Panc1 (cell line): ENCODE data around the gene ZNF442. TPM values are rescaled to one million over a fixed set of nuclear protein-coding genes. Genes with fewer than 3 reads are reported as not detected.
"Not testable (repeated sequence)": the region's sequence is repeated elsewhere in the genome, so short reads cannot be mapped to it uniquely, and the experiment has no call there.

Source experiments
- ATAC-seq: fragments of 200-7000 bp; cut with Tn5 transposase; 2 replicates; pipeline ENCODE4 v1.9.1; 2020; ENCODE audit warnings: mild to moderate bottlenecking, moderate library complexity
- BruUV-seq: library from RNA; stranded (reverse); fragments of 400-500 nt; replicated peaks from 2 replicates; lab custom pipeline; 2021; lab: Mats Ljungman, UMichigan
- CTCF ChIA-PET: fragments of 300-600 bp; sonication (Branson Sonifier 250); formaldehyde crosslinking; loops from one replicate; lab custom pipeline; 2022; ENCODE audit warnings: antibody characterized with exemption; lab: Charles Lee
- POLR2A ChIA-PET: fragments of 300-600 bp; sonication (Branson Sonifier 250); formaldehyde crosslinking; loops from one replicate; lab custom pipeline; 2022; ENCODE audit warnings: antibody characterized with exemption; lab: Charles Lee
- DNase-seq: peaks from one replicate; pipeline ENCODE4 v3.0.0-alpha.2; 2010; ENCODE audit warnings: low read depth, low spot score
- H3K27ac ChIP-seq: 2 replicates; pipeline ENCODE4 v1.5.1; 2011; ENCODE audit warnings: mild to moderate bottlenecking, low read length, inconsistent platforms
- H3K27me3 ChIP-seq: fragments of 200-500 bp; sonication (Bioruptor generic); 2 replicates; pipeline ENCODE4 v1.6.0; 2014; ENCODE audit warnings: low read length, inconsistent platforms; ENCODE audit not compliant: control insufficient read depth, insufficient read depth
- H3K36me3 ChIP-seq: fragments of 200-500 bp; sonication (Bioruptor generic); 2 replicates; pipeline ENCODE4 v1.5.1; 2014; ENCODE audit warnings: inconsistent platforms, mild to moderate bottlenecking, low read length, moderate library complexity; ENCODE audit not compliant: control insufficient read depth, insufficient read depth
- H3K4me1 ChIP-seq: 2 replicates; pipeline ENCODE4 v1.5.1; 2011; ENCODE audit warnings: inconsistent platforms, mild to moderate bottlenecking, low read length, moderate library complexity; ENCODE audit not compliant: control insufficient read depth, insufficient read depth
- H3K4me3 ChIP-seq, 2 experiments: 2 replicates each; pipeline ENCODE4 v1.5.1; 2011 to 2012; ENCODE audit warnings: low read depth in 2 of 2, low read length in 2 of 2, mild to moderate bottlenecking in 2 of 2, inconsistent platforms in 1 of 2, moderate library complexity in 1 of 2
- H3K9me3 ChIP-seq: fragments of 200-500 bp; sonication (Bioruptor generic); 2 replicates; pipeline ENCODE4 v1.5.1; 2014; ENCODE audit warnings: low read depth, mild to moderate bottlenecking, inconsistent platforms, low read length, moderate library complexity; ENCODE audit not compliant: control insufficient read depth, insufficient read depth
- CTCF ChIP-seq: fragments of 450-650 bp; IDR thresholded peaks from 2 replicates; pipeline ENCODE4 v1.5.1; 2017; ENCODE audit warnings: mild to moderate bottlenecking
- POLR2AphosphoS5 ChIP-seq: IDR thresholded peaks from 2 replicates; pipeline ENCODE4 v1.6.1; 2012; ENCODE audit warnings: mild to moderate bottlenecking, low read depth, low read length, moderate library complexity
- REST ChIP-seq, 2 experiments: IDR thresholded peaks; 2 replicates each; pipeline ENCODE4 v1.6.1; 2011 to 2012; ENCODE audit warnings: low read depth in 2 of 2, control low read depth in 1 of 2, low read length in 1 of 2, mild to moderate bottlenecking in 1 of 2, moderate library complexity in 1 of 2; ENCODE audit not compliant: insufficient read depth in 1 of 2
- SIN3A ChIP-seq: IDR thresholded peaks from 2 replicates; pipeline ENCODE4 v1.6.1; 2012; ENCODE audit warnings: low read depth, mild to moderate bottlenecking, low read length, moderate library complexity, borderline replicate concordance; ENCODE audit not compliant: insufficient read depth
- TCF7L2 ChIP-seq: IDR thresholded peaks from 2 replicates; pipeline ENCODE4 v1.6.1; 2011; ENCODE audit warnings: mild to moderate bottlenecking, low read depth, low read length, inconsistent platforms
- in situ Hi-C: cut with HindIII; loops from 2 replicates; pipeline ENCODE4 v1.10.0; 2016; ENCODE audit warnings: low sequenced_read_pairs, low pct_unique_long_range_greater_than_20kb
- intact Hi-C: fragments of 100-400 bp; cut with micrococcal nuclease; formaldehyde crosslinking; loops from one replicate; pipeline ENCODE4 v1.10.0; 2022; ENCODE audit not compliant: unreplicated experiment
- total RNA-seq: library from RNA; stranded (reverse); gene quantifications from one replicate; pipeline ENCODE4 v1.2.1, GENCODE V29; 2021; ENCODE audit not compliant: unreplicated experiment

The ZNF442 gene
- total RNA-seq, 1 experiment from 2014 or later: 2.5 TPM

GRCh38 chr19:12374026-12374425, 8.5 kb upstream of the ZNF442 start:
- H3K27ac ChIP-seq: no peak overlapping the region
- CTCF ChIA-PET: no interaction called here
- intact Hi-C loops: no loop called here
- DNase-seq (no peak), ATAC-seq (no peak)
- no peak overlapping the region for H3K4me3 ChIP-seq
- in situ Hi-C loops: no loop called here
- H3K36me3 ChIP-seq: no peaks in the 10 kb centered on the region
- no peak for TF ChIP-seq POLR2AphosphoS5
- TF ChIP-seq REST (IDR thresholded peaks at IDR 0.05; ENCODE audit: insufficient read depth in 1 of 2, low read depth in 2 of 2, low read length in 1 of 2): no peak
- no peak for TF ChIP-seq TCF7L2
- no peak for TF ChIP-seq CTCF
- no peak for TF ChIP-seq SIN3A
- H3K27me3 ChIP-seq: no peaks in the 10 kb centered on the region
- H3K9me3 ChIP-seq: peaks cover 9% of the 10 kb centered on the region; the same call in 1 of the 2 replicates
- BruUV-seq: no TSS peak
- POLR2A ChIA-PET: no interaction called here
- no peaks in the 10 kb centered on the region for H3K4me1 ChIP-seq

GRCh38 chr19:12364391-12365235, 870 bp downstream of the ZNF442 start:
- ChIA-PET POLR2A (no interaction called here), CTCF (interaction anchor here (1.0 to 1.1 kb wide), 2 partner anchors 31 to 305 kb away, joined by 4 to 6 read pairs; partner anchors contain the start of gene ZNF563)
- intact Hi-C loops: no loop called here
- ATAC-seq (no peak; the same call in 1 of the 2 replicates), DNase-seq (no peak)
- in situ Hi-C loops: no loop called here
- Histone ChIP-seq H3K27me3 (no peaks in the 10 kb centered on the region), H3K4me1 (0 out of 2 replicates have a peak, but pooled peaks cover 3% of the 10 kb centered on the region), H3K9me3 (peaks cover 3% of the 10 kb centered on the region; the same call in 1 of the 2 replicates), H3K27ac (peak overlapping the region; percentile 71), H3K4me3 (peak overlapping the region; percentile 67 to 82), H3K36me3 (no peaks in the 10 kb centered on the region)
- BruUV-seq: TSS peak; percentile 80
- no peak for TF ChIP-seq SIN3A
- no peak for TF ChIP-seq REST (IDR thresholded peaks at IDR 0.05; ENCODE audit: insufficient read depth in 1 of 2, low read depth in 2 of 2, low read length in 1 of 2)
- TF ChIP-seq TCF7L2: no peak
- no peak for TF ChIP-seq CTCF
- no peak for TF ChIP-seq POLR2AphosphoS5

- in situ Hi-C loops, DNase-seq, H3K36me3 ChIP-seq, H3K27me3 ChIP-seq, CTCF ChIA-PET, H3K4me3 ChIP-seq, intact Hi-C loops, H3K9me3 ChIP-seq, POLR2A ChIA-PET, H3K4me1 ChIP-seq, ATAC-seq, BruUV-seq, H3K27ac ChIP-seq: not testable (repeated sequence)
Observed at GRCh38 chr19:12362236-12362635, 3.2 kb downstream of the ZNF442 start.
